Stimulated activated CD4-positive, alpha-beta T cell treated with anti-CD3 and anti-CD28 coated beads, Interleukin-15, amount 100 ng/mL, for 48 hours (primary cell): ENCODE measurements around the gene MYOCD.
"Not testable (repeated sequence)": the region's sequence is repeated elsewhere in the genome, so short reads cannot be mapped to it uniquely, and the experiment has no call there.

Source experiments
- DNase-seq, 2 donors: peaks; one replicate each; pipeline ENCODE4 v3.0.0-alpha.2; 2020; ENCODE audit warnings: low read depth in 2 of 2

Gene MYOCD, protein sequence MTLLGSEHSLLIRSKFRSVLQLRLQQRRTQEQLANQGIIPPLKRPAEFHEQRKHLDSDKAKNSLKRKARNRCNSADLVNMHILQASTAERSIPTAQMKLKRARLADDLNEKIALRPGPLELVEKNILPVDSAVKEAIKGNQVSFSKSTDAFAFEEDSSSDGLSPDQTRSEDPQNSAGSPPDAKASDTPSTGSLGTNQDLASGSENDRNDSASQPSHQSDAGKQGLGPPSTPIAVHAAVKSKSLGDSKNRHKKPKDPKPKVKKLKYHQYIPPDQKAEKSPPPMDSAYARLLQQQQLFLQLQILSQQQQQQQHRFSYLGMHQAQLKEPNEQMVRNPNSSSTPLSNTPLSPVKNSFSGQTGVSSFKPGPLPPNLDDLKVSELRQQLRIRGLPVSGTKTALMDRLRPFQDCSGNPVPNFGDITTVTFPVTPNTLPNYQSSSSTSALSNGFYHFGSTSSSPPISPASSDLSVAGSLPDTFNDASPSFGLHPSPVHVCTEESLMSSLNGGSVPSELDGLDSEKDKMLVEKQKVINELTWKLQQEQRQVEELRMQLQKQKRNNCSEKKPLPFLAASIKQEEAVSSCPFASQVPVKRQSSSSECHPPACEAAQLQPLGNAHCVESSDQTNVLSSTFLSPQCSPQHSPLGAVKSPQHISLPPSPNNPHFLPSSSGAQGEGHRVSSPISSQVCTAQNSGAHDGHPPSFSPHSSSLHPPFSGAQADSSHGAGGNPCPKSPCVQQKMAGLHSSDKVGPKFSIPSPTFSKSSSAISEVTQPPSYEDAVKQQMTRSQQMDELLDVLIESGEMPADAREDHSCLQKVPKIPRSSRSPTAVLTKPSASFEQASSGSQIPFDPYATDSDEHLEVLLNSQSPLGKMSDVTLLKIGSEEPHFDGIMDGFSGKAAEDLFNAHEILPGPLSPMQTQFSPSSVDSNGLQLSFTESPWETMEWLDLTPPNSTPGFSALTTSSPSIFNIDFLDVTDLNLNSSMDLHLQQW

DNA sequence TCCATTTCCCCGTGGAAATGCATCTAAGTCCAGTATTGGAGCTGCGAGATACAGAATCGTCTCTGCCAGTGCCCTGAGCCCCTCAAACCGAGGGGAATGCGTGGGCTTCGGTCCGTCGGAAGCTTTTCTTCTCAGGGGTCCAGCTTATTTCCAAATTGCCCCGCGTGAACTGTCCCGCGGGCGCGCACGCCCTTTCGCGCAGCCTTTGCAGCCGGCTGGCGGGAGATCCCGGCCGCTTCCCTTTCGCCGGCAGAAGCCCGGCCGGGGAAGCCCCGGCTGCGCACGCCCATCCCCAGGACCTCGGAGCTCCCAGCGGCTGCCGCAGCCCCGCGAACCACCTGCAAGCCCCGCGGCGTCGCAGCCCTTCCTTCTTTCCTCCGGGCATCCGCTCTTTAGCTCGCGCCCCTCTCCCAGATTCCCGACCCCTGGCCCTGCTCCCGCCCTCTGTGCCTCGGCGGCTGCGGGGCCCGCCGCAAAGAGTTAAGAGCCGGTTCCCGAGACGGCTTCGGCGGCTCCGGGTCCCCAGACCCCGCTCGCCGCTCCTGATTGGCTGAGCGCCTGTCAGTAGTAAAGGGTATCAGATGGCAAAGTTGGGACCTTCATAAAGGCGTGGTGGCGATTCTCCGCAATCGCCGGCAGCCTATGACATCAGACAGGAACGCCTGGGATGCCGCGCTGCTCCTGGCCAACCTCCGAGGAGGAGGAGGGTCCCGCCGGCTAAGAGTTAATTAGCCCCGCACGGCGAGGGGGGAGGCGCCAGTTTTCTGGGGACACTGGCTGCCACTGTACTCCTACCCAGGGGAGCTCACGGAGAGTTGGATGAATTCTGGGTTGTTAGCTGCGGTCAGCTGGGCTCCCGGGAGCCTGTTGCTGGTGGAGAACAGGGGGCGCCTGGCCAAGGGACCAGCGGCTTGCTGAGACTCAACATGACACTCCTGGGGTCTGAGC is at the start of gene MYOCD:
Gene MYOCD, plus strand, starts transcription at position 628 of the 948 bp plus-strand sequence. Its CDS starts 299 bp downstream, at position 927.
- DNase-seq, result no peak

DNA sequence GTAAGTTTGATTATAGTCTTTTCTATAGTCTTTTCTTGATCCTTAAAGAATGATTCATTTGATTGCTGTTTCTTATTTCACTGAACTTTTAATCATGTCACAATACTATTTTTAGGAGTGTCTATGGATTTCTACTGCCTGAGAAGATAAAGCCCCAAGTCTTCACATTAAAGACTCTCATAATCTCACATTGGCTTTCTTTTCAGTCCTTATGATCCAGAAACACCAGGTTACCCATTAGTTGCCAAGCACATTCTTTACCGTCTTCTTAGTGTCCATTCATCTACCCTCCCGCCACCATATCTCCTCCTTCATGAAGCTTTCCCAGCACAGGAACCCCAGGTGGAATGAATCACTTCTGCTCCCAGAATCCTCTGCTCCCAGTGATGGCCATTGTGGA is 49.5 kb upstream of the MYOCD start:
- no peak for DNase-seq

DNA sequence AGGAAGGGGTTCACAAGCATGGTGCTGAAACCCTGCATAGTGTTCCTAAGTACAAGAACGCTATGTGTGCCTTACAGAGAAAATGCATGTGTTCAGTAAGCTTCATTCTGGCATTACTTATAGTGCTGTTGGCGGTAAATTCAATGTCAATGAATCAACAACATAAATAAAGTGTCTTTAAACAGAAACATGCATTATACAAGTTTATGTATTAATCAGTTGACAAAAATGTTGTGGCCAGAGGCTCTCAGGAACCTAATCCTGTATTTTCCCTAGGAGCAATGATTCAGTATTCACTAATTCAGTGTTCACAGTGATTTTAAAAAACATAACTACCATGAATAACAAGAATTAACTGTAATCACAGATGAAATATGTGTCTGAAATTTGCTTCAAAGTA is 47.1 kb upstream of the MYOCD start:
- DNase-seq, result no peak

DNA sequence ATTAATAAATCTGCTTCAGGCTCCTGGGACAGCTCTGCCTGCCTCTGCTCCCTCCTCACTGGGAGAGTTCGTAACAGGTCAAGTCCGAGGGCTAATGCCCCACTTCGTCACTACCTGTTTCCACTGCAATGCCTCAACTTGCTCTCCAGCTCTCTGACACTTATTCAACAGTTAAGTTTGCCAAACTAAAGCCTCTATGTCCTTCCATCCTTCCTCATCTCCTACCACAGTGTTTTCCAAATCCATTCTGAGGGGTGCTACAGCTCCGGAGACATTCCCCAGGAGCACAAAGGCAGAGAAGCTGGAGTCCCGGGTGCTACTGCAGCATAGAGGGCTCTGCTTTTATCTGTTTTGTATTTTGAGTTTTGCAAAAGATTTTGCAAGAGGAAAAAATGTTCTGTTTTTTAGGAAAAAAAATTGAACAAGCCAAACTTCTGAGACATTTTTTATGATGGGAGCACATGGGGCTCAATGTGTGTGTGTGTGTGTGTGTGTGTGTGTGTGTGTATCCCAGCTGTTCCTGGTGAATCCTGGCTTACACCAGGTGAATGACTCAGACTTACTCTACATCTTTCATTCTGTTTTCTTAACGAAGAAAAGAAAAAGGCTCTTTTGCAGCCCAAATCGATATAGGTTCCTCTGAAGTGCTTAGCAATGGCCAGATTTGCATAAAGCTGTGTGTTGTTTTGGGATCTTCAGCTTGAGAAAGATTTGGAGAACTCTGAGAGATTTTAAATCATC is 46.1 kb upstream of the MYOCD start:
- no peak for DNase-seq

DNA sequence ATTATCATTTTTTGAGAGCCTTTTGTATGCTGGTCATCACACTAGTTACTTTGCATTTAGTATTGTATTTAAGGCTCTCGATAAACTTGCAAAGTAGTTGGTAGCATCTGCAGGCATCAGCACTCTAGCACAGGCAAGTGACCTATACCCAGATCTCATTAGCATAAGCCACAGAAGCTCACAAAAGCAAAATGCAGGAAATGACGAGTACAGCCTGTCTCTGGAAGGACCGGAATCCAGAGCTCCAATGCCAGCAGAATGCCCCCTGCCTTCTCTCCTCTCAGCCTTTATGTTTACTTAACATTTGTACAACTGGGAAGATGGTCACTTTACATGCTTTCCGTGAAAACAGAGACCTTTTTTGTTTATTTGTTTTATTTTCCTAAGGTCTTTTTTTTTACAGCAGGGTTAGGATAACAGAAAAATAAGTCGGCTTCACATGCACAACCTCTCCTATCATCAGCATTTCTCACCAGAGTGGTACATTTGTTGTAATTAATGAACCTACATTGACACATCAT is 45.4 kb upstream of the MYOCD start:
- DNase-seq, result no peak

DNA sequence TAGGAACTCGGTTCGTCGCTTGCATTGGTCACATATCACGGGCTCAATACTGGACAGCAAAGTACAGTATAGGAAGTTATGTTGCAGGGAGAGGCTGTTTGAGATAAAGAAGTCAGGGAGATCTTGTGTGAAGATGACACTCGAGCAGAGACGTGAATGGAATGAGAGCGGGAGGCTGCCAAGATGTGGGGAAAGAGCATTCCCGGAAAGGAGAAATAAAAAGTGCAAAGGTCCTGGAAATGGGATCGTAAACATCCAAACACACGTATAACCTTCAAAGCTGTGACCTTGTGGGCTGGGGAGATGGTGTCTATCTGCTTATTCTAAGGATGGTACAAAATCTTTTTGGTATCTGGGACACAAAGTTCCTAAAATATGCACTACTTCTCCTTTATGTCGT is 43.0 kb upstream of the MYOCD start:
- no peak for DNase-seq

DNA sequence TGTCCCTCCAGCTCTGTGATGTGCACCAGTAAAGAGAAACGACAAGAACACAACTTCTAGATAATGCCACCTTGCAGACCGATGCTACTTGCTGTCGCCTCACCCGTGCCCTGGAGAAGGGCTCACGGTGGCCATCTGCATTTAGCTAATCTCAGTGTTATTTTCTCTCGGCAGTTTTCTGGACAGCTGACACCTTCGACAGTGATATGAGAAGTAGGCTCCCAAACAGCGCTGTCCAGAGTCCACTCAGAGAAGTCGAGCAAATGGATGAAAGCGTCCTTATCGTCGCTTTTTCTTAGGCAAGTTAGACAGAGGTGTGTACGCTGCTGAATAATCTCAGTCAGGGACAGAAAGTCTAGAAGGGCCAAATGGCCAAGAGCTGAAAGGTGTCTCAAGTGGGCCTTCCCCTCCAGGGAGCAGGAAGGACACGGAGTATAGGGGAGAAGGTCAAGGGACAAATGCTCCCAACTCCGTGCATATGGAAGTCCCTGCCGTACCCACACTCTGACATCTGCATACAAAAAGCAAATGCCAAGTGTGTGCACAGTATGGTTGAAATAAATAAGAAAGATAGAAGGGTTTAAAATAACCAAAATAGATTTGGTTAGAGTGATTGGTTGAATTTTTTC is 42.4 kb upstream of the MYOCD start:
- DNase-seq, result no peak

DNA sequence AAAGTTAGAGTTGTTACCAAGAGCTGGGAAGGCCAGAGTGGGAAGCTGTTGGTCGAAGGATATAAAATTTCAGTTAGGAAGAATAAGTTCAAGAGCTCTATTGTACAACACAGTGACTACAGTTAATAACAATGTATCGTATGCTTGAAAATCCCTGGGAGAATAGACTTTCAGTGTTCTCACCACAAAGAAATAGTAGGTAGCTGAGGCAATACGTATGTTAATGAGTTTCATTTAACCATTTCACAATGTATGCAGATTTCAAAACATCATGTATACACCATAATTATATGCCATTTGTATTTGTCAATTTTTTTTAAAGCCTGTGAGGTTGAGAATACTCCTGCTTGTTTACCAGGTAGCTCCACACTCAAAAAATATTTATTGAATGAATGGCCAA is 41.5 kb upstream of the MYOCD start:
- no peak for DNase-seq

DNA sequence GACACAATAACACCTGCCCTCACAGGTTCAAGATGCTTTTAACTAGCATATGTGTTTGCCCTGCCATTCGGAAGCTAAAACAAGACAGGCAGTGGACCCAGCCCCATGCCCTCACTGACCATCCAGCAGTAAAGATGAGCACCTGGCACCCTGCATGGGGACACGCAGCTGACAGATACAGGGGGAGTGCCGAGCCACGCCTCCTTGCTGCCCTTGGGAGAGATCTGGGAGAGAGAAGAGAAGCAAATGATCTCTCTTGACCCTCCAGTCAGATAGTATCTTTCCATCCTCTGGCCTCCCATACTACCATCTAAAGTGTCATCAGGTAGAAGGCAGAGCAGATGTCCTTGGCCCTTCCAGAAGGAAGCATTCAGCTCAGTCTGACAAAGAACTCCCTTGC is 40.6 kb upstream of the MYOCD start:
- DNase-seq, result no peak

DNA sequence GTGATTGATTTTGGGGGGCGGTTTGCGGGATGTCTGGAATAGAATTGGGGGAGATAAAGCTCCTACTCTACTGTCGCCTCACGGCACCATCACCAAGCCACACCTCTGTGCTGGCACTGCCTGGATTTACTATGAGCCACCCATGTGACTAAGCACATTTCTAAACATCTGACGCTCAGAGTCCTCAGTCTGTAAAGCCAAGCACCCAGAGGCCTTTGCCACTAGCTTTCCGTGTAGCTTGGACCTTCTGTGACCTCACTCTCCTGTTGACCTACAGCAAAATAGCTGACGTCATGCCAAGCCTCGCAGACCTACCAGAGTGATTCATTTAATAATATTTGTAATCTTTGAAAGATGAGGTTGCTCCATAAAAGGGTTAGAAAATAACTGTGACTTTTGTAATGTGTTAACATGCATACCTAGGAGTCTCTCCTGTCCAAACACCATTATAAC is 38.5 kb upstream of the MYOCD start:
- no peak for DNase-seq

DNA sequence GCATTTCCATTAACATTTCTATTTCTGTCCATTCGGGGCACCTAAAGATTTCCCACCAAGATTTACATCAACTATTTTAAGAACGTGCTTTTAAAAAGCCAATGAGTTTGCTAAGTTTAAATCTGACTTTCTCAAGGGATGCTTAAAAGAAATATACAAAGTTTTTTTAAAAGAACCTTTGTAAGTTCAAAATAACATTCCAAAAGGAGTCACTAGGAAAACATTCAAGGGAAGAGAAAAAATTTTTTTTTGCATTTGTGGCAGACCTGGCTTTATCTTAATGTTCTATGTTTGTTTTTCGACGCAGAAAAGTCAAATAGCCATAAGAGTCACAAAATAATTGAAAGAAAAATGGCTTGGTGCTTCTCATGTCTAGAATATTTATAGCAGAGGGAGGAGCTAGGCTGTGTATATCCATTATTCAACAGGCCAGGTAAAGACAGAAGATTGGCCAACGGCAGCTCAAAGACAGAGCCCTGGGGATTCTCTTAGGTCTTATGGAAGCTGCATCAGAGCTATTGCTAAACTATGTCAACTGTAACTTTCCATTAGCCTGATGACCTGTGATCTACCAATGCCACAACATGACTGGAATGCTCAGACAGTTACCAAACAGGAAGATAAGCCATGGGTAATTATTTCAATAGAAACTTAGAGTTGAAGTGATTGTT is 37.8 kb upstream of the MYOCD start:
- no peak for DNase-seq

DNA sequence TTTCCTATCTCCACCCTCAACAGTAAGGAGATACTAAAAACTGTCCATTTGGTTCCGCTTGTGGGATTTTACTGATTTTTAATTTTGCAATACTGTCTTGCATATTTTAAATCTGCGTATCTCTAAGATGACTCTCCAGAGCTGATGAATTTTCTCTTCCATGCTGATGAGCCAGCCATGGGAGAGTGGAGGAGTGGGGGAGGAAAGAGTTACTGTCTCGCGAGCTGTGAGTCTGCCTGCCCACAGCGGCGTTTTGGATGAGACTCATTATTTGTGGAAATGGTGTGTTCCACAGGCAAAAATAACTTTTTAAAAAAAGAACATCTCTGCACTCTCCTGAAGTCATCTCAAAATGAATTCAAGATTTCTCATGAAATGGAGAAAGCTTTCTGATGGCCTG is 34.6 kb upstream of the MYOCD start:
- no peak for DNase-seq

DNA sequence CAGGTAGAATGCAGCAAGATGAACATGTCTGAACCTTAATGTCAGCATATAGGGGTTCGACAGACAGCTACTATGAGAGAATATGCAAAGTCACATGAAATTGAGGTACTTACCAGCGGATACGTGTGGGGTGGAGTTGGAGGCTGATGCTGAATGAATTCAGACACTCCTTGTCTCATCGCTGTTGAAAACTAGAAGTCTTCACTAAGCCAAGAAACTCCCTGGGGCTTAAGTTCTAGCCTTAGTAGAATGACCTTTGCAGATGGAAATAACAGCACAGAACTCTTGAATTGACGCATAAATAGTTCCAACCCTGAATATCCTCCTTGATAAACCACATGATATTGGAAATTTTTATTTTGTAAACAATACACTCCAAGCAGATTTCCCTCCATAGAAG is 32.9 kb upstream of the MYOCD start:
- no peak for DNase-seq

DNA sequence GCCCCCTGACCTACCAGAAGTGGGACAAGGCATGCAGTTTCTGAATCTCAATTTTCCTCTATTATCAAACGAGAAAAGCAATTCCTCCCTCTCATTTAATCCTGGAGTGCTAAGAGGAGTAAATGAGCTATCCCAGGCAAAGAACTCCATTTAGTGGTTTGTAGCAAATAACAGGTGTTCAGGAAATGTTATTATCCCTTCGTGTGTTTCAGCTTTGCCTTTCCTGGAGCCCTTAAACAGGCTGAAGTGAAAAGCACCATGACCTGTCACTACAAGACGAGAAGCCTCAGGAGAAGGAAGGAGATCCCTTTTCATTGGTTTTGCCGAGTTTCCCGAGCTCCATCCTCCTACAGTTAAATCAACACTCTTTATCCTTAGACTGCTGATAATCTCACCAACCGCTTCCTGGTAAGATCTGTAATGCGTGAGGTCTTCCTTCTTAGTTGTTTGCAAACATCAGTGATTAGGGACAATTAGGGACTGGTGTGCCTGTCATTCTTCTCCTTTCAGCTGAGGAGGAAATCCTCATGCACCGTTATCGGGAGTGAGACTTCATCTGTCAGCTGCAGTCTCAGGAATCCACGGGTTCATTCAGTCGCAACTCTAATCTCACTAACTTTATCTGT is 30.8 kb upstream of the MYOCD start:
- no peak for DNase-seq

DNA sequence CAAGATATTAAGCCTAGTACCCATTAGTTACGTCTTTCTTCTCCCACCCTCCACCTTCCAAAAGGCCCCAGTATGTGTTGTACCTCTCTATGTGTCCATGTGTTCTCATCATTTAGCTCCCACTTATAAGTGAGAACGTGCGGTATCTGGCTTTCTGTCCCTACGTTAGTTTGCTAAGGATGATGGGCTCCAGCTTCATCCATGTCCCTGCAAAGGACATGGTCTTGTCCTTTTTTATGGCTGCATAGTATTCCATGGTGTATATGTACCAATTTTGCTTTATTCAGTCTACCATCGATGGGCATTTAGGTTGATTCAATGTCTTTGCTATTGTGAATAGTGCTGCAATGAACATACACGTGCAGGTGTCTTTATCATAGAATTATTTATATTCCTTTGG is 29.7 kb upstream of the MYOCD start:
- not testable (repeated sequence) for DNase-seq

DNA sequence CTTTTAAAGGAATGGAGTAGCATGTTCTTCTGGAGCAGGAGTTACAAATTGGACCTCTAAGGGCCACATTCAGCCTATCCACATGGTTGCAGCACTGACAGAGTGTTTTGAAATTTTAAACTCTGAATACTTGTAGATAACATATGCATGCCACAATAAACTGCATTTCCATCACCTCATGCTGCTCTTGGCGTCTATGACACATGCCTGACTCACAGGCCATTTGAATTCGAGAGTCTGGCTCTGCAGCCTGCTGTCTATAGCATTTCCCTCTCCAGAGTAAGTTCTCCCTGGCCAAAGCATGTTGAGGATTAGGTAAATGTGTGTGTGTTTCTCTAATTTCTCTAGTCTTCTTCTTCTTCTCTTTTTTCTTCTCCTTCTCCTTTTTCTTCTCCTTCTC is 28.7 kb upstream of the MYOCD start:
- DNase-seq, result no peak

DNA sequence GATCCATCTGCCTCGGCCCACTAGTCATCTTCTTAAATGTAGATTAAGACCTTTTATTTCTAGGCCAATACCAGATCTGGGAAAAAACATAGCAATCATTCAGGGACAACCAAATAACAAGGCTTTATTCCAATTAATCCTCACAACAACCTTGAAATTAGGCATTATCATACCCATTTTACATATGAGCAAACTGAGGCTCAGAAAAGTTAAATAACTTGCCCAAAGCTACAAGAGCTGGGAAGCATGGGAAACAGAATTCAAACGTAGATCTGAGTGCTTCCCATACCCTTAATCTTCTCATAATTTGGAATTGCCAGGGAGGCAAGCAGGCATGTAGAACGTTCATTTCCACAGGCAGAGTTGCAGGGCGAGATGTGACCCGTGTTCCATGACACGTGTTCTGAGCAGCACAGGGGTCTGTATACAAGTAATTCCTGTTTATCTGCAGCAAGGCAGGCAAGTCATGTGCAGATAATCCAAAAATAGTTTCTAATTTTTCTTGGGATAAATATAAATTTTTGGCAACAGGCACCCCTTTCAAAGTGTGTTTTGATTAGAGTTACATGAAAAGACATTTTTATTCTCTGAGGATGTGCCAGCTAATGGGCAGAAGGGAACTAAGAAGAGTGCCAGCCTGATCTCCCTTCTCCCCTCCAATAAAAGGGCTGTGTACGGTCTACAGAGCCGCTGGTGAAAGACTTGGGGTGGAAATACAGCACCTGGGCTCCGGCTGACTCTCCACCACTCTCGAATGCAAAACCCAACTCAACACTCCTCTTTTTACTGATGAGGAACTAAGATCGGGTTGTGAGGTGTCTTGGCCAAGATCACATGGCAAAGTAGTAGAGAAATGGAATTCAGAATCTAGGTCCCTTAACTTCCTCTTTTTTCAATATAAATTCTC is 27.7 kb upstream of the MYOCD start:
- DNase-seq, result no peak

DNA sequence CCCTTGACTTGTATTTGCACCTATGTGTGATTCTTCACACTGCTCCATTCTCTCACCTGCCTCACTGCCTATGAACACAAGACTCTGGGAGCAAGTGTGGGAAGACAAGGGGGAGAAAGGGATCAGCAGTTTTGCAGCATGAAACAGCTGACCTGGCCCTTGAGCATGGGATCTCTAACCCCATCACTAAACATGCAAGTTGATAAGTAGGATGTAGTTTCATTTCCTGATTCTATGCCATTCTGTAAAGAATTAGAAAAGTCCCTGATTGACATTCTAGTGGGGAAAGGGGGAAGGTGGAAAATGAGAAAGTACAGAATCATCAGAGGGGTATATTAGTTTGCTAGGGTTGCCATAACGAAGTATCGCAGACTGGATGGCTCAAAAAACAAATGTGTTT is 25.3 kb upstream of the MYOCD start:
- DNase-seq, result no peak
